NCI-H2196 treated with DMSO at 0.1 percent for 48 hours (cell line): ENCODE measurements around the gene SPIRE1.

Experiments used
- DNase-seq: peaks from one replicate; lab custom pipeline; 2025; ENCODE audit not compliant: unreplicated experiment; lab: John Stamatoyannopoulos, UW

The SPIRE1 gene

DNA sequence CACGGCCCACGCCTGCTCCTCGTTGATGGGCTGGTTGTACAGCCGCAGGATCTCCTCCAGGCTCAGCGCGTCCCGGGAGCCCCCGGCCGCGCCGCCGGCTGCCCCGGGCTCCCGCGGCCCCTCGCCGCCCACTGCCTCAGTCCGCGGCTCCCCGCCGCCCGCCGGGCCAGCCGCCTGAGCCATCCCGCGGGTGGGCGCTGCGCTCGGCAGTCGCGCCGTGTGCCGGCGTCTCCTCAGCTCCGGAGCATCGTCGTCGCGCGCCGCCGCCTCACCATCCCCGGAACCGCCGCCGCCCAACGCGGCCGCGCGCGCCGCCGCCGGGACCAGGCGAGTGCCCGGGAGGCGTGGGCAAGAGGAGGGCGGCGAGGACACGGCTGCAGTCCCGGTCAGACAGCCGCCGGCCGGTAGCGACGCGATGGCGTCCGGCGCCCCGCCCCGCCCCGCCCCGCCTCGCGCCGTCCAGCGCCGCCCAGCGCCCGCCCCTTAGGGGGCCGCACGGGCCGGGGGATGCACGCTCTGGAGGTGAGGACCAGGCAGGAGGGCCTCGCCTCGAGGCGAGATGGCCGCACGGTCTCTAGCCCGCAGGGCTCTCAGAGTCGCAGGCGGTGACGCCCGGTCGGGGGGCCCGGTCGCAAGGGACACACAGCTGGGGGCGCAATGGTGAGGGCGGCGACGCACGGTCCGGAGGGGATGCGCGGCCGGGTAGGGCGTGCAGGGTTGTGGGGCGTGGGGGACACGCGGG lies at the start of gene SPIRE1:
Gene SPIRE1, minus strand, starts transcription at position 424 of the 742 bp plus-strand sequence. Its CDS starts 241 bp downstream, at position 183.
- DNase-seq, result peak; percentile 58

DNA sequence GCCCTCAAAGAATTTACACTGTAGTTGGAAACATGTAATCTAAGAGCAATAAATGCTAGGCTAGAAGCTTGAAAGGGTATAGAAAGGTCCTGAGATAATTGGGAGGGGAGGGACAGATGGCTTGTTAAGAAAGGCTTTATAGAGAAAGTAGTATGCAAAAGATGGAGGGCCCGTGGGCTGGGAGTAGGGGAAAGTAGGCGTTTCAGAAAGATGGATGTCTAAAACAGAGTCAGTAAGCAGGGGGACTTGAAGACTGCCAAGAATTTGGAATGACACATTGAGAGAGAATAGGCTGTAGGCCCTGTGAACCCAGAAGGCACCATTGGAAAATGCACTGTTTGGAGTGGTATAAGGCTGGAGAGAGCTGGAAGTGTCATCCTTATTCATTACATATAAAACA lies 45.8 kb upstream of the SPIRE1 start:
- no peak for DNase-seq

DNA sequence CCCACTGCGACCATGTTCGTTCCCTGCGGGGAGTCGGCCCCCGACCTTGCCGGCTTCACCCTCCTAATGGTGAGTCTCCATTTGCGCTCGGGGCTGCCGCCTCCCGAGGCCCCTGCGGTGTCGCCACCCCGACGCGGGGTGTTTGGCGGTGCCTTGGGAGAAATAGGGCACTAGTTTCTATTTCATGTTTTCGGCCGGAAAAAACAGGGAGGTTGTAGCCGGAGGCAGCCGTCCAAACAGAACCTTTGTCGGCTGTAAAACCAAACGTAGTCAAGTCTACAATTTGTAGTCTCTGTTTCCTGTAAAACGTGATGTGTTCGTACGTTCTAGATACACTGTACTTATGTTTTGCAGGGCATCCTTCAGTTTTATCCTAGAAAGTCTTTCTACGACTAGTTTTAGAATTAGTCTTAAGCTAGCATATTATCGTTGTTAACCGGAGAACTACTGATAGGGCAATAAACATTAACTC lies 45.2 kb upstream of the SPIRE1 start:
- no peak for DNase-seq

DNA sequence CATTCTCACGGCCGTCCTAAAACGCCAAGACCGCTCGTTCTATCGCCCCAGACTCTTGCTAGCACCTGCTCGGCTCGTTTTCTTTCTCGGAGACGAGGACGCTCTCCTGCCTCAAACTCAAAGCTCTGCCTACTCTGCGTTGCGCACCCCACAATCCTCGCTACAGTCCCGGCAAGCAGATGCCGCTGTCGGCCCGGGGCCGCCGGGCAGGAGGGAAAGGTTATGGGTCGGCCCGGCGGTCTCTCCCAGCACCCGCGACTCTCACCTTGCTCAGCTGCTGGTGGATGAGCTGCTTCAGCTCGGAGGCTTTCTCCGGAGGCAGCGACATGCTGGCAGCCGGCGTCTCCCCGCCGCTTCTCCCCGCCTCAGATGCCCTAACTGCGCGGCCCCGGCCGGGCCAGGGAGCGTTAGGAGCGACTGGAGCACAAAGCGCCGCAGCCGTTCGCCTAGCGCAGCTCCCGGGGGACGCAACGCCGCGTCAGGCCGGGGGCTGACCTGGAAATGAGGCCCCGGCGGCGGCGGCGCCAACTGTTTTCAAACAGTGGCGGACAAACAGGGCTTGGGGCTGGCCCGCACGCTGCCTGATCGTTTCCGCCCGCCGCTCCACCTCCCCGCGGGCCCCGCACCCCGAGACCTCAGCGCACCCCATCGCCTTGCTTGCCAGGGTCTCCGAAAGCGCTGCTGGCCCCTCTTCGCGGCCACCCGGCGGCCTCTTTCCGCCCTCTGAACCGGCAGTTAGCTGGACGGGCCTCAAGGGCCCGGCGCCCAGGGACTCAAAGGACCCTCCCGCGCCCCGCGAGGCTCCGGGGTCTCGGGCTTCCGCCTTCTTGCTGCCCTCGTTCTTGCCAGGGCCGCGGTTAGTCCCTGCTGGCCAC lies 44.6 kb upstream of the SPIRE1 start, which contains the start of the genes CEP76 and PSMG2:
Gene CEP76, minus strand, starts transcription at position 503 of the 875 bp plus-strand sequence. Its CDS starts 175 bp downstream, at position 328.
Gene PSMG2, plus strand, starts transcription at position 822 of the 875 bp plus-strand sequence. CDS start 66 bp downstream, outside the sequence.
- peak; percentile 64 for DNase-seq

DNA sequence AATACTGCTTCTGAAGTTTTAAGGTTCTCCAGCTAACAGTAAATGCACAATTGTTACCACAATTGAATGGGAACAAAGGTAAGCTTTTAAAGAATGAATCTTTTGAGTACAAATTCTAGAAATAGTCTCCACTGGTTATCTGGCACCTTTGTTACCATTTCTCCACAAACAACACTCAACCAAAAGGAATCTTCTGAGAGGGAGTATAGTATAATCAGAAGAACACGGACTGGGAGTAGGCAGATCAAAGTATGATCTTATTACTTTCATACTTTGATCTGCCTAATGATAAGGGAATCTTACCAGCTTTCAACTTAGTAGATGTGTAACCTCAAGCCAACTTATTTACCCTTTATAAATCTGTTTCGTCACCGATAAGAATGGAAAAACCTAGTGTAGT lies 43.3 kb upstream of the SPIRE1 start:
- no peak for DNase-seq

DNA sequence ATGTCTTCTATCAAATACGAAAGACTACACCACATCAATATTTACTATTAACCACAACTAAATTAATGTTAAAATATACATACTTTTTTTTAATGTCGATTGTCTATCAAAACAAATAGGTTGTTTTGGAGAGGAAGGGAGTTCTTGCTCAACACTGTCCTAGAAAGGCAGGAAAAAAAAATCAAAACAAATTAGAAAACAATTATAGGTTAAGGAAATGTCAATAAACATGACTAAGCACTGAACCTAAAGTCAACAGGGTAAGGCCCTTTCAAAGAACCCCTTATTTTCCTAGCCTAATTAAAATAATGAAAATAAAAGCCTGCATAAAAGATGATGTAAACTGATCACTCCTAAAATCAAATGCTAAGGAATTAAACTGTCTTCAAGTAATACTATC lies 41.8 kb upstream of the SPIRE1 start:
- no peak for DNase-seq

DNA sequence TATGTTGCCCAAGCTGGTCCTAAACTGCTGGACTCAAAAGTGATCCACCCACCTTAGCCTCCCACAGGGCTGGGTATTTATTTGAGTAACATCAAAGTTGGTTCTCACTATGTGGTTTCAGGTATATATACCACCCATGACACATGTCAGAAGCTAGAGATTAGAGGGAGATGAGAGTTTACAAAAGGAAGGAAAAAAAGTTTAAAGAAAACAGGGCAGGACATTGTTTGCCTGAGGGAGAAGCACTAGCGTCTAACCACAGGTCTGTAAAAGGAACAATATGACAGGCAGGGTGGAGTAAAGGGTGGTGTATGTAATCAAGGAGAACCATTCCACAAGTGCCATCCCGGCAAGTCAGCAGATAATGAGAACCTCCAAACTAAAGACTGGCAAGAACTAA lies 36.1 kb upstream of the SPIRE1 start:
- DNase-seq, result no peak

DNA sequence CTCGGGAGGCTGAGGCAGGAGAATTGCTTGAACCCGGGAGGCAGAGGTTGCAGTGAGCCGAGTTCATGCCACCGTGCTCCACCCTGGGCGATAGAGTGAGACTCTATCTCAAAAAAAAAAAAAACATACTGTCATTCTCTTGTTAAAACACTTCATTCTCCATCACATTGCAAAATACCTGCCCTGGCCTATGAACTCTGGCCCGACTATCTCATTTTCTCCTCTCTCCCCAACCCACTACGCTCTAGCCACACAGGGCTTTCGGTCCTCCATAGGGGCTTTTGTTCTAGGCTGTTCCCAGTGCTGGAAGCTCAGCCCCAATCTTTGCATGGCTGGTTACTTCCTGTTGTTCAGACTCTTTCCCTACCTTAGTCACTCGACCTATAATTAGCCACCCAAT lies 34.3 kb upstream of the SPIRE1 start:
- no peak for DNase-seq

DNA sequence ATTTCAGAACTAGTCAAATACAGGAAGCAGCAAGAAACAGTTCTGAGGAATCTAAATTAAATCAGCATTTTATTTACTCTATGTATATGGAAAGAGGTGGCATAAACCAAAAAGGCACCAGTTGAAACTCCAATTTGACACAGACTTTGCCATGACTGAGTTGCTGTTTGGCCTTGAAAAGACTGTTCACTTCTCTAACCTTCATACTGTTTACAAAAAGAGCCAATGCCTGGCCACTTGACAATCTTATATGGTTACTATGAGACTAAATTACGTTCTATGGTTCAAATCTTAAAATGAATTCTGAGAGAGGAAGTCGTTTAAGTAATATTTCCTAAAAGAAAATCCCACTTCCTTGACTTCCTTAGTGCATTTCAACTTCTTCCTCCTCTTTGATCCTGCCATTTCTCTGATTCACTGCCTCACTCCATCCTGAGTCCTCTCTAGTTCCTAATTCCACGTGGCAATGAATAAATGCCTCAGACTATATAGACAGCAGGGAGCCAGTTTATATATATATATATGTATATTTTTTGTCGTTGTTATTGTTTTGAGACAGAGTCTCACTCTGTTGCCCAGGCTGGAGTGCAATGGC lies 31.4 kb upstream of the SPIRE1 start:
- no peak for DNase-seq

DNA sequence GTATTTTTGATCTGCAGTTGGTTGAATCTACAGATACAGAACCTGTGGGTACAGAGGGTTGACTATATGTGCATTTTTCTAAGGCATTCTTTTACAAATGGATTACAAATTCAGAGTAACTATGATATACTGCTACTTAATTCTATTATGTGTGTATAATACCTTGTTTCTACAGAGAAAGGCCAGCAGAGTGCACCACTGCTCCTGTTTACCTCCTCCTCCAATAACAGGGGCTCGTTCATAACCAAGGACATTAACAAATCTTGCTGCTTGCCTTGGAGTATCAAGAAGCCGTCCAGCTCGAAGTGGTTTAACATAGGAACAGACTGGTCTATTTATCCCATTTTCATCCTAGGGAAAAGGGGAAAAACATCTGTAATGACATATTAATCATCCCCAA lies 28.2 kb upstream of the SPIRE1 start:
- peak; percentile 15 for DNase-seq

DNA sequence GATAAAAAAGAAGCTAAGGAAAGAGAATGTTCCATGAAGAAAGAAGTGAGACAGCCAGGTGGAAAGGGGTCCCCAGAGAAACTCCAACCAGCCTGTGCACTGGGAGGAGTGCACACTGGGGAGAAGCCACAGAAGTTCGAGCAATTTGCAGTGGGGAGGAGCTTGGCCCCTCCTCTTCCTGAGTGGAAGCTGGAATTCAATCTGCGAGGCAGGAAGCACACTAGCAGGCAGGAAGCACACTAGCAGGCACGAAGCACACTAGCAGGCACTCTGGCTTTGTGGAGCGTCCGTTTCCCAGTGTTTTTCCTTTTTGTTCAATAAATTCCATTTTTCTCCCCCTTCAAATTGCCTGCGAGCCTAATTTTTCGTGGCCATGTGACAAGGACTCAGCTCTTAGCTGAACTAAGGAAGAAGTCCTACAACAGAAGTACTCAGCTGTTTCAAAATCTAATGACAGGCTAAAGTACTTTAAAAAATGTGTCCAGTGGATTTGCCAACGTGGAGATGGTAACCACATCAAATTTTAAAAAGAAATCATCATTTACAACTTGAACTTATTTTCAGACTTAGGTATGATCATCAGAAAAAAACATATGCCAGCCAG lies 21.4 kb upstream of the SPIRE1 start:
- no peak for DNase-seq

DNA sequence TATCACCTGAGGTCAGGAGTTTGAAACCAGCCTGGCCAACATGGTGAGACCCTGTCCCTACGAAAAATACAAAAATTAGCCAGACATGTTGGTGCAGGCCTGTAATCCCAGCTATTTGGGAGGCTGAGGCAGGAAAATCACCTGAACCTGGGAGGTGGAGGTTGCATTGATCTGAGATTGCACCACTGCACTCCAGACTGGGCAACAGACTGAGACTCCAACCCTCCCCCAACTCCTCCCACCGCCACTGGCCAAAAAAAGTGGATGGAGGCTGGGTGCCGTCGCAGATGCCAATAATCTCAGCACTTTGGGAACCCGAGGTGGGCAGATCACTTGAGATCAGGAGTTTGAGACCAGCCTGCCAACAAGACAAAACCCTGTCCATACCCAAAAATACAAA lies 10.1 kb upstream of the SPIRE1 start:
- no peak for DNase-seq

DNA sequence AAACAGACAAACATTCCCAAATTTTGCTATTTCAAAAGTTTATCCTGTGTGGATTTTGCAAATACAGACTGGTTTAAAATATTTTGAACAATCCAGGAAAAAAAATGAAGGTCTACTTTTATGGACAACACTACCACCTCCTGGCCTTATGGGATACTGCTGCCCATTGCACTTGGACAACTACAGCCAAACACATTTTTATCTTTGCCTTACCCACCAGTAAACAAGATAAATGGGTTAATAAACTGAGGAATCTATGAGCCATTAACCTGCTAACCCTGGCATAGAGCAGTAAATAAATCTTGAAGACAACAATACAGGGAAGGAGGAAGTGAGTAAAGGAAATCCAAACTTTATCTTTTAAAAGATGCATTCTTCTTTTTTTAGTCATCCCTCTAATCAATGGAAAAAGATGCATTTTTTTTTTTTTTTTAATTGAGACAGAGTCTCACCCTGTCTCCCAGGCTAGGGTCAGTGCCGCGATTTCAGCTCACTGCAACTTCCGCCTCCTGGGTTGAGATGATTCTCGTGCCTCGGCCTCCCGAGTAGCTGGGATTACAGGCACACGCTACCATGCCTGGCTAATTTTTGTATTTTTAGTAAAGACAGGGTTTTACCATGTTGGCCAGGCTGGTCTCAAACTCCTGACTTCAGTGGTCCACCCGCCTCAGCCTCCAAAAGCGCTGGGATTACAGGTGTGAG lies 2.1 kb upstream of the SPIRE1 start:
- DNase-seq, result peak; percentile 59

DNA sequence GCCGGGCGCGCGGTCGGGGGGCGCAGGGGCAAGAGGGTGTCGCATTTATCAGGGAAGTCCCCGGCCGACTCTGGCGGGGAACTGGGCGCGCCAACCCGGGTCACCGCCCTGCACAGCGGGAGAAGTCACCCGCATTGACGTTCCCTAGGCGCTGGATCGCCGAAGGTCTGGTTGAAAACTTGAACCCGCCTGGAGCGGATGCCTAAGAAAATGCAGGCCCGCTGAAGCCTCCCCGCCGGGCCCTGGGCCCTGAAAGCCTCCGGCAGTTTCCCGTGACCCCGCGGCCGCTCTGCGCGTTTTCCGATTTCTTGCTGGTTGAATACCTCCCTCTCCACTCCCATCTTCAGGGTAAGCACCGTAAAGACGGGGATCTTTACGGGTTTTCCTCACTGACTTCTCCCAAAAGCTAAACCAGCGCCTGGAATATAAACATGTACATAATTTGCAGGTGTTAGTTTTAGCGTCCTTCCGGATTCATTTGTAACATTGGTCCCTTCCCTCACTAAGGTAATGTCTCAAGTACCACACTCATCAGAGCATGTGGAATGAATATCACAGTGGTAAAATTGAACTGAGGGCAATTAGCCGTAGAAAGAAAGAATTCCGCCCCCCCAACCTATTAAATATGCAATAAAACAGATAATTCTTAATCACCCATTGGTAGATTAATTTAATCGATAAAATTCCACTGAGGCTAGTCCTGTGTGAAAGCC lies 675 bp upstream of the SPIRE1 start:
- peak; percentile 50 for DNase-seq

DNA sequence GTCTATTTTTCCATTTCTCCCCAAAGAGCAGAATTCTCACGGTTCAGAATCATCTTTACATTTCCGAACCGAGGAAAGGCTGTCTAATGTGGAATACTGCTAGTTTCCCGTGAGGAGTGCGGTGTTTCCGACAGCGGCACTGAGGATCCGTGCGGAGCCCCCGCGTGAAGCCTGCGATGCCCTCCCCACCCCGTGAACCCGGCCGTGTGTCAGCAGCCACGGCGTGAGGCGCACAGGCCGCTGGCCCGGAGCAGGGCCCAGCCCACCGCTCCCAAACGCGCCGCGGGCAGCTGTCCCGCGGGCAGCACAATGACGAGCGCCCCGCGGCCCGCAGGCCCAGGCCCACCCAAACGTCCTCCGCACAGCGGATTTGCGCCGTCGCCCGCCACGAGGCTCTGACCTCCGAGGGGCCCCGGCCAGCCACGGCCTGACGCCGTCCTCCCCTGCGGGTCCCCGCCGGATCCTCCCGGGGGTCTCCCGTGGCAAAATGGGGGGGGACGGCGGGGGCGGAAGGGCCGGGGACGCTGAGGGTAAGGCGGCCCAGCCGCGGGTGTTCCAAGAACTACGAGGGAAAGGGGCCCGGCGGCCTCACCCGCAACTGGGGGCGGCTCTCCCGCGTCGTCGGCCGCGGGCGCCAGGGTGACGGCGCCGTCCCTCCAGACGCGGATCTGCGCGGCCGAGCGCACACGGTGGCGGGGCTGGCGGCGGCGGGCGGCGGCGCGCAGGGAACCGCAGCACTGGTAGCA lies 796 bp downstream of the SPIRE1 start:
- DNase-seq, result no peak

DNA sequence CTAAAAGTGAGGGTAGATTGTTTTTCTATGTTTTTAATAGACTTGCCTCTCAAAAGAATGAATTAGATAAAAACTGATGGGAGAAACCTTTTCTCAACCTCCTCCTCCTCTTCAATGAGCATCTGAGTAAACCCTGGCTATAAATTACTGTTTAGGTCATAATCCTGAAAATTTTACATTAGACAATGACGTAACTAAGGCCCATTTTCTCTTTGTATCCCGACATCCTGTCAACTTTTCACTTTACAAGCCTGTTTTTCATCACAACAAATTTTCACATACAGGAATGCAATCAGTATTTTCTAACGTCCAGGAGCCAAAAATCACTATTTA lies 1.3 kb downstream of the SPIRE1 start:
- no peak for DNase-seq

DNA sequence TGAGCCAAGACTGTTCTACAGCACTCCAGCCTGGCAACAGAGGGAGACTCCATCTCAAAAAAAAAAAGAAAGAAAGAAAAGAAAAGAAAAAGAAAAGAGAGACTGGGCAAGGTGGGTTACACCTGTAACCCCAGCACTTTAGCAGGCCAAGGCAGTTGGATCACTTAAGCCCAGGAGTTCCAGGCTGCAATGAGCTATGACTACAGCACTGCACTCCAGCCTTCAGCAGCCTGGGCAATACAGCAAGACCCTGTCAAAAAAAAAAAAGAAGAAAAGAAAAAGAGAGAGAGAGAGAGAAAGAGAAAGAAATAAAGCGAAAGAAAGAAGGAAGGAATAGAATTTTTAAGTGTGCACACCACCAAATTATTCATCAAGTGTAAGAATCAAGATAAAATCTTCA lies 2.9 kb downstream of the SPIRE1 start:
- DNase-seq, result no peak

DNA sequence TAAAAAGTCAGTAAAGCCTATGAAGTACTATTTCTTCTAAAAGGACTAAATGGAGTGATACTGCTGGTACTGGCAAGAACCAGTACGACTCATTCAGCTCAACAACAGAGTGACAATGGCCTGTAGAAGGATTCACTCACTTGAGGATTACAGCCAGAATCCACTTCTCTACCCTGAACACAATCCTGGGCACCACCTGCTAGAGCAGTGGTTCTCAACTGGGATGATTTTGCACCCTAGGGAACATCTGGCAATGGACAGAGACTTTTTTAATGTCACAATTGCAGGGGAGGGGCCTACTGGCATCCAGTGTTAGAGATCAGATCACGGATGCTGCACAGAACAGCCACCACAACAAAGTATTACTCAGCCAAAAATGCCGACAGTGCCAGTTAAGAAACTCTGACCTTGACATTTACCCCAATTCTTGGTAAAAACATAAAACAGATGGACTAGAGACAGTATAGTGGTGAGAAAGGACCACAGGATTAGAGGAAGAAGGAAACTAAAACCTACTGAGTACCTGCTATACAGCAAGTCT lies 5.0 kb downstream of the SPIRE1 start:
- DNase-seq, result no peak

DNA sequence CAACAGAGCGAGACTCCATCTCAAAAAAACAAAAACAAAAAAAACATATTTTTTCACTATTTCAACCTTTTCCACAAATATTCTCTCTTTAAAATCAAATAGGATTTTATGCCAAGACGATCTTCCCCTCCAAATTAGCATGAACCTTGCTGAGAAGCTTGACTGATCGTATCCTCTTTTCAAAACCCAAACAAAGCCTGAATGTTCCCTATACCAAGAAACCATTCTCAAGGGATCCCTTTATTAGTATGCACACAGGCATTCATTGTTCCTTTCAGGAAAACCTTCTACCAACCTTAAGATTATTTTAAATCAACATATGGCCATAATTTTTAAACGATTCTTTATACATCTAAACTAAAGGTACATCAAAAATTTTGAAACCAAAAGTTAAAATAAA lies 6.3 kb downstream of the SPIRE1 start:
- DNase-seq, result no peak
